Neural cell (in vitro differentiated cells): ENCODE data around the gene SETD2. TPM values are rescaled to one million over a fixed set of nuclear protein-coding genes. Genes with fewer than 3 reads are reported as not detected.

ENCODE experiments used
- H2AFZ ChIP-seq: fragments of 200-600, 300-800 bp; sonication (generic), shearing (Covaris generic); 2 replicates; pipeline ENCODE4 v1.6.0; 2014; ENCODE audit warnings: low read depth, mild to moderate bottlenecking, antibody characterized with exemption, low read length, moderate library complexity
- H3F3A ChIP-seq: fragments of 200-600 bp; shearing (Covaris generic); 2 replicates; pipeline ENCODE4 v1.6.1; 2016; ENCODE audit warnings: mild to moderate bottlenecking, moderate library complexity, mixed read lengths, antibody characterized with exemption, low read length; ENCODE audit not compliant: insufficient read depth, poor library complexity, severe bottlenecking
- H3K27ac ChIP-seq: fragments of 200-600, 300-800 bp; sonication (generic), shearing (Covaris generic); 2 replicates; pipeline ENCODE4 v1.5.1; 2014; ENCODE audit warnings: mild to moderate bottlenecking, low read length, moderate library complexity
- H3K27me3 ChIP-seq: fragments of 300-800, 200-600 bp; sonication (generic), shearing (Covaris generic); 2 replicates; pipeline ENCODE4 v1.6.0; 2014; ENCODE audit warnings: mild to moderate bottlenecking, low read depth, low read length, moderate library complexity; ENCODE audit not compliant: insufficient read depth
- H3K36me3 ChIP-seq: fragments of 300-800, 200-600 bp; sonication (generic), shearing (Covaris generic); 2 replicates; pipeline ENCODE4 v1.5.1; 2014; ENCODE audit warnings: mild to moderate bottlenecking, antibody characterized with exemption, low read length, moderate library complexity; ENCODE audit not compliant: insufficient read depth
- H3K4me2 ChIP-seq: fragments of 300-800, 200-600 bp; sonication (generic), shearing (Covaris generic); 2 replicates; pipeline ENCODE4 v1.6.0; 2014; ENCODE audit warnings: mild to moderate bottlenecking, low read length
- H3K4me3 ChIP-seq: fragments of 300-800, 200-600 bp; sonication (generic), shearing (Covaris generic); 2 replicates; pipeline ENCODE4 v1.5.1; 2014; ENCODE audit warnings: mild to moderate bottlenecking, low read length, moderate library complexity
- H3K79me2 ChIP-seq: fragments of 200-600 bp; shearing (Covaris generic); replicated peaks from 2 replicates; pipeline ENCODE4 v1.6.0; 2014; ENCODE audit warnings: mild to moderate bottlenecking, low read length, moderate library complexity; ENCODE audit not compliant: insufficient read depth
- H3K9ac ChIP-seq: fragments of 300-800, 200-600 bp; sonication (generic), shearing (Covaris generic); 2 replicates; pipeline ENCODE4 v1.6.1; 2016; ENCODE audit warnings: mild to moderate bottlenecking, low read length, mixed read lengths
- H3K9me2 ChIP-seq: fragments of 200-600 bp; shearing (Covaris generic); 2 replicates; pipeline ENCODE4 v1.6.1; 2016; ENCODE audit warnings: mild to moderate bottlenecking, low read length, mixed read lengths; ENCODE audit not compliant: insufficient read depth
- H3K9me3 ChIP-seq: fragments of 200-600, 300-800 bp; sonication (generic), shearing (Covaris generic); 2 replicates; pipeline ENCODE4 v1.6.1; 2016; ENCODE audit warnings: mild to moderate bottlenecking, mixed run types, low read length, moderate library complexity, mixed read lengths
- H4K20me1 ChIP-seq: fragments of 200-600 bp; shearing (Covaris generic); 2 replicates; pipeline ENCODE4 v1.6.1; 2016; ENCODE audit warnings: mild to moderate bottlenecking, mixed run types; ENCODE audit not compliant: insufficient read depth
- EP300 ChIP-seq: fragments of 450-650 bp; conservative IDR thresholded peaks from 2 replicates; pipeline ENCODE4 v1.6.1; 2014; ENCODE audit warnings: antibody characterized with exemption, mild to moderate bottlenecking, moderate library complexity; ENCODE audit not compliant: poor library complexity, severe bottlenecking
- EZH2 ChIP-seq: fragments of 200-600, 300-800 bp; shearing (Covaris generic), sonication (generic); IDR thresholded peaks from 2 replicates; pipeline ENCODE4 v1.6.1; 2014; ENCODE audit warnings: antibody characterized with exemption, low read length, borderline replicate concordance, mild to moderate bottlenecking; ENCODE audit not compliant: insufficient read depth, poor library complexity, severe bottlenecking
- MXI1 ChIP-seq: fragments of 450-650 bp; conservative IDR thresholded peaks from 2 replicates; pipeline ENCODE4 v1.6.1; 2014; ENCODE audit warnings: antibody characterized with exemption, mild to moderate bottlenecking; ENCODE audit not compliant: poor library complexity, severe bottlenecking
- POLR2AphosphoS5 ChIP-seq: IDR thresholded peaks from 2 replicates; pipeline ENCODE4 v1.6.1; 2012
- RAD21 ChIP-seq: fragments of 450-650 bp; conservative IDR thresholded peaks from 2 replicates; pipeline ENCODE4 v1.6.1; 2014; ENCODE audit warnings: antibody characterized with exemption, mild to moderate bottlenecking, moderate library complexity
- SMC3 ChIP-seq: fragments of 450-650 bp; conservative IDR thresholded peaks from 2 replicates; pipeline ENCODE4 v1.6.1; 2014; ENCODE audit warnings: antibody characterized with exemption, mild to moderate bottlenecking, moderate library complexity; ENCODE audit not compliant: poor library complexity
- TAF1 ChIP-seq: IDR thresholded peaks from 2 replicates; pipeline ENCODE4 v1.6.1; 2012; ENCODE audit warnings: low read depth
- polyA plus RNA-seq: library from polyadenylated mRNA; depleted of rRNA; stranded (reverse); fragments of >200 nt; gene quantifications from 2 replicates; pipeline ENCODE4 v1.2.3, GENCODE V29; 2014
- TF ChIP-seq, protein P1 (sequence below): fragments of 450-650 bp; IDR thresholded peaks from 2 replicates; pipeline ENCODE4 v1.5.1; 2014; ENCODE audit warnings: antibody characterized with exemption, mild to moderate bottlenecking, moderate library complexity; ENCODE audit not compliant: poor library complexity, severe bottlenecking
- TF ChIP-seq, protein P2 (sequence below): IDR thresholded peaks from 2 replicates; pipeline ENCODE4 v1.6.1; 2012; ENCODE audit warnings: borderline replicate concordance

SETD2 gene
- polyA plus RNA-seq, 1 donor from 2014 or later: 18.4 TPM

DNA sequence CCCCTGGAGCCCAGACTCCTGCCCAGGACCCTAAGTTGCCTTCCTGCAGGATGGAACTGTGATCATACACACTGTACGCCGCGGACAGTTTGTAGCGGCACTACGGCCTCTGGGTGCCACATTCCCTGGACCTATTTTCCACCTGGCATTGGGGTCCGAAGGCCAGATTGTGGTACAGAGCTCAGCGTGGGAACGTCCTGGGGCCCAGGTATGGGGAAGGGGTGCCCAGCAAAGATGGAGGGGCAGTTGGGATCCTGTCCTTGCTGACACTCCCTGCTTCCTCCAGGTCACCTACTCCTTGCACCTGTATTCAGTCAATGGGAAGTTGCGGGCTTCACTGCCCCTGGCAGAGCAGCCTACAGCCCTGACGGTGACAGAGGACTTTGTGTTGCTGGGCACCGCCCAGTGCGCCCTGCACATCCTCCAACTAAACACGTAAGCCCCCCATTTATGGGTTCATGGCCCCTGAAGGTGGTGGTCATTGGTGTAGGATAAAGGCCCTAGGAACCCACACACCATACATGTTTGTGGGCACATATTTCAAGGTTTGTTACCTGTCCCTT, 155.6 kb downstream of the SETD2 start:
- no peak overlapping the region for H2AFZ ChIP-seq
- H4K20me1 ChIP-seq: no peaks in the 10 kb centered on the region
- H3K27me3 ChIP-seq: no peaks in the 10 kb centered on the region
- H3K27ac ChIP-seq: no peak overlapping the region
- H3K9me3 ChIP-seq: no peaks in the 10 kb centered on the region
- H3K79me2 ChIP-seq: no peaks in the 10 kb centered on the region
- H3K4me3 ChIP-seq: no peak overlapping the region
- TF ChIP-seq EZH2 (no peak), RAD21 (no peak), EP300 (no peak), TAF1 (no peak), POLR2AphosphoS5 (no peak), SMC3 (no peak), MXI1 (no peak)
- TF ChIP-seq, protein P1, sequence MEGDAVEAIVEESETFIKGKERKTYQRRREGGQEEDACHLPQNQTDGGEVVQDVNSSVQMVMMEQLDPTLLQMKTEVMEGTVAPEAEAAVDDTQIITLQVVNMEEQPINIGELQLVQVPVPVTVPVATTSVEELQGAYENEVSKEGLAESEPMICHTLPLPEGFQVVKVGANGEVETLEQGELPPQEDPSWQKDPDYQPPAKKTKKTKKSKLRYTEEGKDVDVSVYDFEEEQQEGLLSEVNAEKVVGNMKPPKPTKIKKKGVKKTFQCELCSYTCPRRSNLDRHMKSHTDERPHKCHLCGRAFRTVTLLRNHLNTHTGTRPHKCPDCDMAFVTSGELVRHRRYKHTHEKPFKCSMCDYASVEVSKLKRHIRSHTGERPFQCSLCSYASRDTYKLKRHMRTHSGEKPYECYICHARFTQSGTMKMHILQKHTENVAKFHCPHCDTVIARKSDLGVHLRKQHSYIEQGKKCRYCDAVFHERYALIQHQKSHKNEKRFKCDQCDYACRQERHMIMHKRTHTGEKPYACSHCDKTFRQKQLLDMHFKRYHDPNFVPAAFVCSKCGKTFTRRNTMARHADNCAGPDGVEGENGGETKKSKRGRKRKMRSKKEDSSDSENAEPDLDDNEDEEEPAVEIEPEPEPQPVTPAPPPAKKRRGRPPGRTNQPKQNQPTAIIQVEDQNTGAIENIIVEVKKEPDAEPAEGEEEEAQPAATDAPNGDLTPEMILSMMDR: no peak
- TF ChIP-seq, protein P2, sequence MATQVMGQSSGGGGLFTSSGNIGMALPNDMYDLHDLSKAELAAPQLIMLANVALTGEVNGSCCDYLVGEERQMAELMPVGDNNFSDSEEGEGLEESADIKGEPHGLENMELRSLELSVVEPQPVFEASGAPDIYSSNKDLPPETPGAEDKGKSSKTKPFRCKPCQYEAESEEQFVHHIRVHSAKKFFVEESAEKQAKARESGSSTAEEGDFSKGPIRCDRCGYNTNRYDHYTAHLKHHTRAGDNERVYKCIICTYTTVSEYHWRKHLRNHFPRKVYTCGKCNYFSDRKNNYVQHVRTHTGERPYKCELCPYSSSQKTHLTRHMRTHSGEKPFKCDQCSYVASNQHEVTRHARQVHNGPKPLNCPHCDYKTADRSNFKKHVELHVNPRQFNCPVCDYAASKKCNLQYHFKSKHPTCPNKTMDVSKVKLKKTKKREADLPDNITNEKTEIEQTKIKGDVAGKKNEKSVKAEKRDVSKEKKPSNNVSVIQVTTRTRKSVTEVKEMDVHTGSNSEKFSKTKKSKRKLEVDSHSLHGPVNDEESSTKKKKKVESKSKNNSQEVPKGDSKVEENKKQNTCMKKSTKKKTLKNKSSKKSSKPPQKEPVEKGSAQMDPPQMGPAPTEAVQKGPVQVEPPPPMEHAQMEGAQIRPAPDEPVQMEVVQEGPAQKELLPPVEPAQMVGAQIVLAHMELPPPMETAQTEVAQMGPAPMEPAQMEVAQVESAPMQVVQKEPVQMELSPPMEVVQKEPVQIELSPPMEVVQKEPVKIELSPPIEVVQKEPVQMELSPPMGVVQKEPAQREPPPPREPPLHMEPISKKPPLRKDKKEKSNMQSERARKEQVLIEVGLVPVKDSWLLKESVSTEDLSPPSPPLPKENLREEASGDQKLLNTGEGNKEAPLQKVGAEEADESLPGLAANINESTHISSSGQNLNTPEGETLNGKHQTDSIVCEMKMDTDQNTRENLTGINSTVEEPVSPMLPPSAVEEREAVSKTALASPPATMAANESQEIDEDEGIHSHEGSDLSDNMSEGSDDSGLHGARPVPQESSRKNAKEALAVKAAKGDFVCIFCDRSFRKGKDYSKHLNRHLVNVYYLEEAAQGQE: no peak
- H3K9me2 ChIP-seq: no peaks in the 10 kb centered on the region
- H3K36me3 ChIP-seq: no peaks in the 10 kb centered on the region
- H3K9ac ChIP-seq: no peak overlapping the region
- H3F3A ChIP-seq: no peaks in the 10 kb centered on the region
- no peak overlapping the region for H3K4me2 ChIP-seq

GRCh38 chr3:47007482-47008233, 156.3 kb downstream of the SETD2 start:
- Histone ChIP-seq H3K4me2 (no peak overlapping the region), H3K27me3 (no peaks in the 10 kb centered on the region), H3K9ac (no peak overlapping the region), H3K79me2 (no peaks in the 10 kb centered on the region), H3K9me2 (no peaks in the 10 kb centered on the region), H3K4me3 (no peak overlapping the region), H2AFZ (no peak overlapping the region), H3K27ac (no peak overlapping the region), H3K36me3 (no peaks in the 10 kb centered on the region), H3K9me3 (no peaks in the 10 kb centered on the region), H3F3A (no peaks in the 10 kb centered on the region), H4K20me1 (no peaks in the 10 kb centered on the region)
- TF ChIP-seq EZH2 (no peak), POLR2AphosphoS5 (no peak), SMC3 (no peak), EP300 (no peak), MXI1 (no peak), RAD21 (no peak)
- TF ChIP-seq, protein P1: no peak
- TF ChIP-seq, protein P2: no peak
